ENCODE results near the gene UFM1. TPM values are rescaled to one million over a fixed set of nuclear protein-coding genes. Genes with fewer than 3 reads are reported as not detected.

UFM1 gene
- total and polyA plus RNA-seq, 2 donors (not counting 1 experiment from before 2014, with no cell fraction given): 27.5 to 61.6 TPM

- Histone ChIP-seq H3K9ac (ENCODE audit: low read length) (no peak overlapping the region), H3K36me3 (replicated peaks in 1 of 2; ENCODE audit: control extremely low read depth in 1 of 2, control insufficient read depth in 1 of 2, extremely low read depth in 1 of 2, insufficient read depth in 2 of 2, low read length in 1 of 2) (no peaks in the 10 kb centered on the region), H2AFZ (ENCODE audit: insufficient read depth, low read depth, low read length, poor library complexity, severe bottlenecking) (no peak overlapping the region), H3K27ac (ENCODE audit: low read length in 2 of 2) (no peak overlapping the region), H3K27me3 (replicated peaks in 1 of 4; ENCODE audit: control extremely low read depth in 1 of 4, control insufficient read depth in 3 of 4, insufficient read depth in 4 of 4, low read length in 3 of 4) (no peaks in the 10 kb centered on the region), H4K20me1 (ENCODE audit: control insufficient read depth, insufficient read depth, low read length, poor library complexity, severe bottlenecking) (no peaks in the 10 kb centered on the region), H3K79me2 (ENCODE audit: control insufficient read depth, insufficient read depth, low read length) (no peaks in the 10 kb centered on the region), H3K4me2 (replicated peaks; ENCODE audit: low read depth, low read length, poor library complexity, severe bottlenecking) (no peak overlapping the region), H3K4me3 (ENCODE audit: control extremely low read depth in 1 of 5, extremely low read depth in 1 of 5, insufficient read depth in 1 of 5, low read depth in 2 of 5, low read length in 4 of 5) (no peak overlapping the region), H3K4me1 (ENCODE audit: control insufficient read depth in 2 of 2, insufficient read depth in 2 of 2, low read length in 2 of 2) (no peaks in the 10 kb centered on the region), H3K9me3 (ENCODE audit: control extremely low read depth in 1 of 3, control insufficient read depth in 2 of 3, insufficient read depth in 1 of 3, low read length in 2 of 3) (no peaks in the 10 kb centered on the region)
- no peak for DNase-seq
- Mint-ChIP-seq H3K4me3 (no peak overlapping the region), H3K9me3 (ENCODE audit: insufficient read depth) (no peaks in the 10 kb centered on the region), H3K4me1 (peaks cover 3% of the 10 kb centered on the region), H3K27me3 (peaks cover 6% of the 10 kb centered on the region), H3K27ac (no peak overlapping the region)
- ATAC-seq (ENCODE audit: low read depth): no peak
- ChIA-PET CTCF (no interaction called here), POLR2A (no interaction called here)
- TF ChIP-seq CTCF (IDR thresholded peaks at IDR 0.05): no peak
- no peak for TF ChIP-seq EZH2 (IDR thresholded peaks at IDR 0.05; ENCODE audit: borderline replicate concordance, insufficient read depth, low read depth, low read length, poor library complexity, severe bottlenecking)
- intact Hi-C loops (cut with micrococcal nuclease): no loop called here
These were observed 51.6 kb downstream of the UFM1 start for GRCh38 chr13:38401276-38401675.

- H3K9me3 ChIP-seq (ENCODE audit: control extremely low read depth in 1 of 3, control insufficient read depth in 2 of 3, insufficient read depth in 1 of 3, low read length in 2 of 3): no peaks in the 10 kb centered on the region
- intact Hi-C loops (cut with micrococcal nuclease): no loop called here
- Mint-ChIP-seq H3K27ac (no peak overlapping the region), H3K9me3 (ENCODE audit: insufficient read depth) (no peaks in the 10 kb centered on the region), H3K4me1 (no peaks in the 10 kb centered on the region), H3K4me3 (no peak overlapping the region), H3K27me3 (peaks cover 10% of the 10 kb centered on the region)
- H3K36me3 ChIP-seq (replicated peaks in 1 of 2; ENCODE audit: control extremely low read depth in 1 of 2, control insufficient read depth in 1 of 2, extremely low read depth in 1 of 2, insufficient read depth in 2 of 2, low read length in 1 of 2): no peaks in the 10 kb centered on the region
- no peak for DNase-seq
- WGBS (ENCODE audit: insufficient coverage): no CpG with 5 or more reads among the region's 1 CpG
- H4K20me1 ChIP-seq (ENCODE audit: control insufficient read depth, insufficient read depth, low read length, poor library complexity, severe bottlenecking): no peaks in the 10 kb centered on the region
- no peak overlapping the region for H3K4me3 ChIP-seq (ENCODE audit: control extremely low read depth in 1 of 5, extremely low read depth in 1 of 5, insufficient read depth in 1 of 5, low read depth in 2 of 5, low read length in 4 of 5)
- no peak overlapping the region for H3K4me2 ChIP-seq (replicated peaks; ENCODE audit: low read depth, low read length, poor library complexity, severe bottlenecking)
- H3K9ac ChIP-seq (ENCODE audit: low read length): no peak overlapping the region
- no peak for ATAC-seq (ENCODE audit: low read depth)
- ChIA-PET POLR2A (no interaction called here), CTCF (no interaction called here)
- no peaks in the 10 kb centered on the region for H3K4me1 ChIP-seq (ENCODE audit: control insufficient read depth in 2 of 2, insufficient read depth in 2 of 2, low read length in 2 of 2)
- H3K27ac ChIP-seq (ENCODE audit: low read length in 2 of 2): no peak overlapping the region
- TF ChIP-seq EZH2 (IDR thresholded peaks at IDR 0.05; ENCODE audit: borderline replicate concordance, insufficient read depth, low read depth, low read length, poor library complexity, severe bottlenecking) (no peak), CTCF (IDR thresholded peaks at IDR 0.05) (no peak)
- peaks cover 0 to 3% (median 0%) of the 10 kb centered on the region in 4 experiments for H3K27me3 ChIP-seq (replicated peaks in 1 of 4; ENCODE audit: control extremely low read depth in 1 of 4, control insufficient read depth in 3 of 4, insufficient read depth in 4 of 4, low read length in 3 of 4)
- H3K79me2 ChIP-seq (ENCODE audit: control insufficient read depth, insufficient read depth, low read length): no peaks in the 10 kb centered on the region
- no peak overlapping the region for H2AFZ ChIP-seq (ENCODE audit: insufficient read depth, low read depth, low read length, poor library complexity, severe bottlenecking)
These were observed 55.6 kb downstream of the UFM1 start for GRCh38 chr13:38405216-38405615.

All from B cell (primary cell).